ENCODE measurements around the gene SMARCD3.

GRCh38 chr7:151241755-151242096 lies 6.8 kb downstream of the SMARCD3 start:
- TF ChIP-seq ZFX (IDR thresholded peaks at IDR 0.05) (no peak), CTCF (conservative IDR thresholded peaks at IDR 0.05) (no peak)

Measured in C4-2B (cell line).